RKO (cell line): Measurements from ENCODE around the gene CASKIN1.

Source experiments
- DNase-seq: peaks from one replicate; pipeline ENCODE4 v3.0.0-alpha.2; 2016; ENCODE audit warnings: low spot score

The CASKIN1 gene

GRCh38 chr16:2232094-2232990, 35.9 kb upstream of the CASKIN1 start:
- DNase-seq: no peak

GRCh38 chr16:2231016-2231931, 34.9 kb upstream of the CASKIN1 start:
- no peak for DNase-seq

GRCh38 chr16:2230376-2230775, 34.0 kb upstream of the CASKIN1 start:
- DNase-seq: no peak

GRCh38 chr16:2229632-2230250, 33.3 kb upstream of the CASKIN1 start:
- DNase-seq: no peak

- DNase-seq: no peak
Measured at GRCh38 chr16:2229091-2229490, 32.7 kb upstream of the CASKIN1 start.

GRCh38 chr16:2228161-2228824, 31.9 kb upstream of the CASKIN1 start:
- no peak for DNase-seq

- DNase-seq: no peak
Measured at GRCh38 chr16:2226918-2227317, 30.5 kb upstream of the CASKIN1 start.

GRCh38 chr16:2226245-2226793, 29.9 kb upstream of the CASKIN1 start:
- no peak for DNase-seq

GRCh38 chr16:2223942-2224486, 27.6 kb upstream of the CASKIN1 start:
- peak; percentile 68 for DNase-seq

GRCh38 chr16:2223221-2223941, 27.0 kb upstream of the CASKIN1 start, which contains the start of gene E4F1:
E4F1 (plus strand) TSS chr16:2223591; CDS start chr16:2223614, 23 bp downstream.
- DNase-seq: peak; percentile 99

GRCh38 chr16:2216330-2216729, 19.9 kb upstream of the CASKIN1 start:
- no peak for DNase-seq

- DNase-seq: no peak
Measured at GRCh38 chr16:2214719-2214968, 18.2 kb upstream of the CASKIN1 start, which contains the start of gene PGP. PGP (minus strand) TSS chr16:2214840; CDS start chr16:2214777, 63 bp downstream.

- no peak for DNase-seq
Measured at GRCh38 chr16:2213817-2214718, 17.7 kb upstream of the CASKIN1 start.

- peak; percentile 73 for DNase-seq
Measured at GRCh38 chr16:2212362-2213324, 16.2 kb upstream of the CASKIN1 start.

GRCh38 chr16:2211923-2212347, 15.5 kb upstream of the CASKIN1 start:
- no peak for DNase-seq

GRCh38 chr16:2210386-2211365, 14.3 kb upstream of the CASKIN1 start, which contains the start of gene BRICD5:
BRICD5 (minus strand) TSS chr16:2210863; CDS start chr16:2210833, 30 bp downstream.
- DNase-seq: no peak

- DNase-seq: no peak
Measured at GRCh38 chr16:2210009-2210332, 13.6 kb upstream of the CASKIN1 start.
